HuH-7 (cell line): ENCODE measurements around the gene L3MBTL4.

Experiments used
- DNase-seq: peaks from one replicate; pipeline ENCODE4 v3.0.0; 2011; ENCODE audit warnings: low spot score

L3MBTL4 gene

GRCh38 chr18:6023551-6023950 lies 391.2 kb downstream of the L3MBTL4 start:
- DNase-seq, result no peak

GRCh38 chr18:6022845-6023244 lies 391.9 kb downstream of the L3MBTL4 start:
- DNase-seq, result no peak

- DNase-seq, result no peak
These were observed 392.7 kb downstream of the L3MBTL4 start for GRCh38 chr18:6022074-6022444.

- no peak for DNase-seq
These were observed 393.2 kb downstream of the L3MBTL4 start for GRCh38 chr18:6021306-6022073.

- DNase-seq, result no peak
These were observed 396.0 kb downstream of the L3MBTL4 start for GRCh38 chr18:6018671-6019070.

GRCh38 chr18:6017171-6017570 lies 397.5 kb downstream of the L3MBTL4 start:
- no peak for DNase-seq

- DNase-seq, result no peak
These were observed 399.3 kb downstream of the L3MBTL4 start for GRCh38 chr18:6015364-6015763.

- DNase-seq, result no peak
These were observed 401.4 kb downstream of the L3MBTL4 start for GRCh38 chr18:6013171-6013810.

GRCh38 chr18:6010921-6011320 lies 403.8 kb downstream of the L3MBTL4 start:
- DNase-seq, result no peak

- no peak for DNase-seq
These were observed 404.4 kb downstream of the L3MBTL4 start for GRCh38 chr18:6010284-6010683.

- no peak for DNase-seq
These were observed 405.0 kb downstream of the L3MBTL4 start for GRCh38 chr18:6009756-6010155.

- no peak for DNase-seq
These were observed 410.0 kb downstream of the L3MBTL4 start for GRCh38 chr18:6004683-6005082.

- no peak for DNase-seq
These were observed 410.6 kb downstream of the L3MBTL4 start for GRCh38 chr18:6004119-6004518.

- DNase-seq, result no peak
These were observed 412.8 kb downstream of the L3MBTL4 start for GRCh38 chr18:6001867-6002266.

- DNase-seq, result no peak
These were observed 415.8 kb downstream of the L3MBTL4 start for GRCh38 chr18:5998907-5999306.

GRCh38 chr18:5998166-5998881 lies 416.4 kb downstream of the L3MBTL4 start:
- DNase-seq, result no peak

GRCh38 chr18:5997361-5997760 lies 417.4 kb downstream of the L3MBTL4 start:
- DNase-seq, result no peak

GRCh38 chr18:5995626-5996025 lies 419.1 kb downstream of the L3MBTL4 start:
- DNase-seq, result no peak

GRCh38 chr18:5993938-5994337 lies 420.8 kb downstream of the L3MBTL4 start:
- no peak for DNase-seq

GRCh38 chr18:5992381-5992780 lies 422.3 kb downstream of the L3MBTL4 start:
- DNase-seq, result no peak

GRCh38 chr18:5987249-5987648 lies 427.5 kb downstream of the L3MBTL4 start:
- no peak for DNase-seq

GRCh38 chr18:5986257-5986931 lies 428.3 kb downstream of the L3MBTL4 start:
- no peak for DNase-seq

- DNase-seq, result no peak
These were observed 430.5 kb downstream of the L3MBTL4 start for GRCh38 chr18:5984245-5984644.
